C4-2B (cell line): Measurements from ENCODE around the gene ACSS3.

Experiments
- CTCF ChIP-seq: fragments of 450-650 bp; conservative IDR thresholded peaks from 2 replicates; pipeline ENCODE4 v1.5.1; 2017; ENCODE audit warnings: mild to moderate bottlenecking
- ZFX ChIP-seq: fragments of 450-650 bp; IDR thresholded peaks from 2 replicates; pipeline ENCODE4 v1.6.1; 2017

- peak; percentile 67 for TF ChIP-seq CTCF
- TF ChIP-seq ZFX = no peak
Measured at GRCh38 chr12:81257947-81258551, 180.2 kb downstream of the ACSS3 start.
